Natural killer cell treated with Interleukin-12 subunit alpha and Interleukin-12 subunit beta and Interleukin-15 and Interleukin-18, amount 100 ng/mL, for 72 hours (primary cell): ENCODE results near the gene TNFSF13. TPM values are rescaled to one million over a fixed set of nuclear protein-coding genes. Genes with fewer than 3 reads are reported as not detected.

Experiments used
- ATAC-seq, 2 donors: fragments of 150-1000 bp; cut with Tn5 transposase in 1 of 2; sonication (Bioruptor Pico), chemical (Tn5 transposase) in 1 of 2; 2 replicates each; pipeline ENCODE4 v1.10.0; 2021
- DNase-seq: peaks from one replicate; pipeline ENCODE4 v3.0.0; 2022; ENCODE audit warnings: low spot score
- H3K27ac Mint-ChIP-seq, 2 donors: 1 replicate in 1 of 2; 2 replicates in 1 of 2; pipeline ENCODE4 v1.8.0; 2022; ENCODE audit warnings: mixed read lengths in 2 of 2, mild to moderate bottlenecking in 1 of 2, moderate library complexity in 1 of 2
- H3K27me3 Mint-ChIP-seq, 2 donors: 1 replicate in 1 of 2; 2 replicates in 1 of 2; pipeline ENCODE4 v1.8.0; 2022; ENCODE audit warnings: mixed read lengths in 2 of 2
- H3K36me3 Mint-ChIP-seq: one replicate; pipeline ENCODE4 v1.8.0; 2022; ENCODE audit warnings: mixed read lengths
- H3K4me1 Mint-ChIP-seq, 2 donors: 1 replicate in 1 of 2; 2 replicates in 1 of 2; pipeline ENCODE4 v1.8.0; 2022; ENCODE audit warnings: low read depth in 2 of 2, mixed read lengths in 2 of 2, mild to moderate bottlenecking in 1 of 2
- H3K4me3 Mint-ChIP-seq: one replicate; pipeline ENCODE4 v1.8.0; 2022; ENCODE audit warnings: mixed read lengths
- H3K9me3 Mint-ChIP-seq: 2 replicates; pipeline ENCODE4 v1.8.0; 2022; ENCODE audit warnings: mixed read lengths
- total RNA-seq, 2 donors: library from RNA; stranded (reverse); gene quantifications; one replicate each; pipeline ENCODE4 v1.2.3, GENCODE V29; 2022

The TNFSF13 gene
- total RNA-seq, 2 donors from 2014 or later: 3.1 to 6.8 TPM

GRCh38 chr17:7610641-7611040, 52.1 kb downstream of the TNFSF13 start:
- no peak for ATAC-seq
- H3K4me1 Mint-ChIP-seq: peaks cover 29 to 40% of the 10 kb centered on the region in 2 donors
- H3K36me3 Mint-ChIP-seq: peaks cover 4% of the 10 kb centered on the region
- no peak overlapping the region for H3K27ac Mint-ChIP-seq
- H3K27me3 Mint-ChIP-seq: no peaks in the 10 kb centered on the region
- no peak for DNase-seq
- no peak overlapping the region for H3K4me3 Mint-ChIP-seq
- no peaks in the 10 kb centered on the region for H3K9me3 Mint-ChIP-seq

Other genes starting within 250 kb of the TNFSF13 start
- 10 to 100 TPM; 58.1 to 87.0 TPM for gene GPS2, start 243.4 kb upstream of the TNFSF13 start, total RNA-seq
- gene NEURL4, start 229.4 kb upstream of the TNFSF13 start, total RNA-seq: 10 to 100 TPM; 37.6 to 76.7 TPM
- gene ACAP1, start 222.2 kb upstream of the TNFSF13 start, total RNA-seq: 100 to 1,000 TPM; 240 to 419 TPM
- gene KCTD11, start 206.6 kb upstream of the TNFSF13 start, total RNA-seq: 10 to 100 TPM in 1 of 2 donors, 1 to 10 TPM in 1; 6.7 to 13.0 TPM
- not detected for gene TMEM95, start 203.6 kb upstream of the TNFSF13 start, total RNA-seq
- under 1 TPM in 1 of 2 donors, not detected in 1; 0.36 TPM for gene TNK1, start 177.7 kb upstream of the TNFSF13 start, total RNA-seq
- 10 to 100 TPM; 32.2 to 48.4 TPM for gene PLSCR3, start 164.2 kb upstream of the TNFSF13 start, total RNA-seq
- gene TMEM256, start 154.7 kb upstream of the TNFSF13 start, total RNA-seq: 10 to 100 TPM; 40.1 to 51.1 TPM
- gene NLGN2, start 150.9 kb upstream of the TNFSF13 start, total RNA-seq: 1 to 10 TPM; 2.3 to 7.7 TPM
- gene SPEM1, start 138.4 kb upstream of the TNFSF13 start, total RNA-seq: not detected
- not detected for gene SPEM2, start 133.1 kb upstream of the TNFSF13 start, total RNA-seq
- not detected for gene SPEM3, start 129.9 kb upstream of the TNFSF13 start, total RNA-seq
- 10 to 100 TPM; 11.2 to 14.2 TPM for gene TMEM102, start 123.3 kb upstream of the TNFSF13 start, total RNA-seq
- gene FGF11, start 119.2 kb upstream of the TNFSF13 start, total RNA-seq: 1 to 10 TPM; 1.9 to 4.5 TPM
- gene CHRNB1, start 113.7 kb upstream of the TNFSF13 start, total RNA-seq: 10 to 100 TPM; 10.4 to 13.7 TPM
- 10 to 100 TPM; 19.7 to 26.1 TPM for gene ZBTB4, start 79.1 kb upstream of the TNFSF13 start, total RNA-seq
- not detected for gene SLC35G6, start 77.3 kb upstream of the TNFSF13 start, total RNA-seq
- 100 to 1,000 TPM; 212 to 283 TPM for gene POLR2A, start 74.4 kb upstream of the TNFSF13 start, total RNA-seq
- 10 to 100 TPM; 54.9 to 69.3 TPM for gene TNFSF12, start 9.7 kb upstream of the TNFSF13 start, total RNA-seq
- gene SENP3, start 3.2 kb downstream of the TNFSF13 start, total RNA-seq: 10 to 100 TPM; 56.2 to 90.1 TPM
- 10 to 100 TPM; 20.8 to 51.1 TPM for gene CD68, start 20.9 kb downstream of the TNFSF13 start, total RNA-seq
- 10 to 100 TPM; 82.7 to 95.5 TPM for gene MPDU1, start 25.1 kb downstream of the TNFSF13 start, total RNA-seq
- under 1 TPM in 1 of 2 donors, not detected in 1; 0.26 TPM for gene SOX15, start 31.3 kb downstream of the TNFSF13 start, total RNA-seq
- gene FXR2, start 56.1 kb downstream of the TNFSF13 start, total RNA-seq: 10 to 100 TPM; 42.7 to 56.6 TPM
- 10 to 100 TPM; 32.8 to 41.1 TPM for gene SAT2, start 69.1 kb downstream of the TNFSF13 start, total RNA-seq
- not detected for gene SHBG, start 71.4 kb downstream of the TNFSF13 start, total RNA-seq
- gene ATP1B2, start 92.2 kb downstream of the TNFSF13 start, total RNA-seq: under 1 TPM in 1 of 2 donors, not detected in 1; 0.25 TPM
- 100 to 1,000 TPM in 1 of 2 donors, 10 to 100 TPM in 1; 98.2 to 112 TPM for gene TP53, start 128.7 kb downstream of the TNFSF13 start, total RNA-seq
- 10 to 100 TPM; 19.4 to 48.2 TPM for gene WRAP53, start 129.7 kb downstream of the TNFSF13 start, total RNA-seq
- not detected for gene EFNB3, start 146.5 kb downstream of the TNFSF13 start, total RNA-seq
- under 1 TPM in 1 of 2 donors, not detected in 1; 0.10 TPM for gene DNAH2, start 159.0 kb downstream of the TNFSF13 start, total RNA-seq